Measurements from ENCODE around the gene RAB38. TPM values are rescaled to one million over a fixed set of nuclear protein-coding genes. Genes with fewer than 3 reads are reported as not detected.

The RAB38 gene
- total RNA-seq, 1 experiment from 2014 or later: 77.7 TPM

DNA sequence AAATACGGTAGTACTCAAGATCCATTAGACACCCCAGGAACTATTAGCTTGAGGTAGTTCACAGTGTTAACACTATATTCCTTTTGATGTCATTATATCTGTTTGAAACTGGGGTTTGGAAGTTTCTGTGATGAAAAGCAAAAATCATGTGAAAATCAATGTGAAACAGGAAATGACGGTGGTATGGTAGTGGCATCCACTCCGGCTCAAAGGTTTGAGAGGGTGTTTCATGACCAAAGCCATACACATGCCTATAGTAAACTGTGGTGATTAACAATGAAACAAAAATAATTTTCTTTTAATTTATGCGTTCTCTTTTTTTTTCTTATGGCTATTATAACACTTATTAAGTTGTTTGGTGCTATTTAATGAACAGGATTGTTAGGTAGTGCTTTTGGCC, 10.9 kb downstream of the RAB38 start:
- intact Hi-C loops (cut with micrococcal nuclease): no loop called here
- DNase-seq (ENCODE audit: unreplicated experiment): no peak
- H3K36me3 Mint-ChIP-seq (ENCODE audit: insufficient read depth, unreplicated experiment): peaks cover 16% of the 10 kb centered on the region
- no peak overlapping the region for H3K4me3 Mint-ChIP-seq (ENCODE audit: unreplicated experiment)
- TF ChIP-seq, protein P1, sequence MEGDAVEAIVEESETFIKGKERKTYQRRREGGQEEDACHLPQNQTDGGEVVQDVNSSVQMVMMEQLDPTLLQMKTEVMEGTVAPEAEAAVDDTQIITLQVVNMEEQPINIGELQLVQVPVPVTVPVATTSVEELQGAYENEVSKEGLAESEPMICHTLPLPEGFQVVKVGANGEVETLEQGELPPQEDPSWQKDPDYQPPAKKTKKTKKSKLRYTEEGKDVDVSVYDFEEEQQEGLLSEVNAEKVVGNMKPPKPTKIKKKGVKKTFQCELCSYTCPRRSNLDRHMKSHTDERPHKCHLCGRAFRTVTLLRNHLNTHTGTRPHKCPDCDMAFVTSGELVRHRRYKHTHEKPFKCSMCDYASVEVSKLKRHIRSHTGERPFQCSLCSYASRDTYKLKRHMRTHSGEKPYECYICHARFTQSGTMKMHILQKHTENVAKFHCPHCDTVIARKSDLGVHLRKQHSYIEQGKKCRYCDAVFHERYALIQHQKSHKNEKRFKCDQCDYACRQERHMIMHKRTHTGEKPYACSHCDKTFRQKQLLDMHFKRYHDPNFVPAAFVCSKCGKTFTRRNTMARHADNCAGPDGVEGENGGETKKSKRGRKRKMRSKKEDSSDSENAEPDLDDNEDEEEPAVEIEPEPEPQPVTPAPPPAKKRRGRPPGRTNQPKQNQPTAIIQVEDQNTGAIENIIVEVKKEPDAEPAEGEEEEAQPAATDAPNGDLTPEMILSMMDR (IDR thresholded peaks at IDR 0.05; ENCODE audit: unreplicated experiment): no peak
- H3K9me3 Mint-ChIP-seq (ENCODE audit: unreplicated experiment): peaks cover 15% of the 10 kb centered on the region
- peaks cover 28% of the 10 kb centered on the region for H3K4me1 Mint-ChIP-seq (ENCODE audit: insufficient read depth, unreplicated experiment)
- POLR2A ChIA-PET: no interaction called here
- no peak overlapping the region for H3K27ac Mint-ChIP-seq (ENCODE audit: low read depth, unreplicated experiment)
- H3K27me3 Mint-ChIP-seq (ENCODE audit: insufficient read depth, unreplicated experiment): no peaks in the 10 kb centered on the region
- no TSS peak for BruUV-seq (replicated peaks)
- CTCF ChIA-PET: interaction anchor here (0.6 to 2.0 kb wide), 6 partner anchors 11 to 344 kb away, joined by 3 to 5 read pairs (median 4); partner anchors contain the start of gene RAB38

DNA sequence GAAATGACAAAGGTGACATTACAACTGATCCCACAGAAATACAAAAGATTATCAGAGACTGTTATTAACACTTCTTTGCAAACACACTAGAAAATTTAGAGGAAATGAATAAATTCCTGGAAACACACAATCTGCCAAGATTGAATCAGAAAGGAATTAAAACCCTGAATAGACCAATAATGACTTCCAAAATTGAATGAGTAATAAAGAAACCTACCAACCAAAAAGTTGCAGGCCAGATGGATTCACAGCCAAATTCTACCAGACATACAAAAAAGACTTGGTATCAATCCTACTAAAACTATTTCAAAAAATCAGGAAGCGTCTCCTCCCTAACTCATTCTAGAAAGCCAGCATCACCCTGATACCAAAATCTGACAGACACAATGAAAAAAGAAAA, 17.2 kb downstream of the RAB38 start:
- TF ChIP-seq, protein P1 (IDR thresholded peaks at IDR 0.05; ENCODE audit: unreplicated experiment): no peak
- H3K9me3 Mint-ChIP-seq (ENCODE audit: unreplicated experiment): peaks cover 21% of the 10 kb centered on the region
- peaks cover 6% of the 10 kb centered on the region for H3K36me3 Mint-ChIP-seq (ENCODE audit: insufficient read depth, unreplicated experiment)
- H3K27me3 Mint-ChIP-seq (ENCODE audit: insufficient read depth, unreplicated experiment): no peaks in the 10 kb centered on the region
- intact Hi-C loops (cut with micrococcal nuclease): no loop called here
- DNase-seq (ENCODE audit: unreplicated experiment): no peak
- CTCF ChIA-PET: interaction anchor here (0.6 to 1.5 kb wide), 3 partner anchors 12 to 113 kb away, joined by 3 to 4 read pairs (median 3); no protein-coding TSS in a partner anchor
- H3K27ac Mint-ChIP-seq (ENCODE audit: low read depth, unreplicated experiment): peak overlapping the region; percentile 84
- H3K4me3 Mint-ChIP-seq (ENCODE audit: unreplicated experiment): no peak overlapping the region
- H3K4me1 Mint-ChIP-seq (ENCODE audit: insufficient read depth, unreplicated experiment): peaks cover 35% of the 10 kb centered on the region
- BruUV-seq (replicated peaks): no TSS peak
- POLR2A ChIA-PET: interaction anchor here (0.7 to 1.0 kb wide), 3 partner anchors 12 to 16 kb away, joined by 3 read pairs; no protein-coding TSS in a partner anchor

DNA sequence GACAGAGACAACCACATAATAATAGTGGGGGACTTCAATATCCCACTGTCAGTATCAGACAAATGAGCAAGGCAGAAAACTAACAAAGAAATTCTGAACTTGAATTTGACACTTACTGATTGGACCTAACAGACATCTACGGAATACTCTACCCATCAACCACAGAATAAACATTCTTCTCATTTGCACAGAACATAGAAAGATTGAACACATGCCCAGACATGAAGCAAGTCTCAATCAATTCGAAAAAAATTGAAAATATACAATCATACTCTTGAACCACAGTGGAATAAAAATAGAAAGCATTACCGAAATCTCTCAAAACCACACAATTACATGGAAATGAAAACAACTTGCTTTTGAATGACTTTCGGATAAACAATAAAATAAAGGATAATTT, 17.9 kb downstream of the RAB38 start:
- peak overlapping the region; percentile 3 for H3K4me3 Mint-ChIP-seq (ENCODE audit: unreplicated experiment)
- POLR2A ChIA-PET: interaction anchor here (1.4 kb wide), 1 partner anchor 16 kb away, joined by 4 read pairs; no protein-coding TSS in a partner anchor
- H3K4me1 Mint-ChIP-seq (ENCODE audit: insufficient read depth, unreplicated experiment): peaks cover 39% of the 10 kb centered on the region
- H3K36me3 Mint-ChIP-seq (ENCODE audit: insufficient read depth, unreplicated experiment): peaks cover 6% of the 10 kb centered on the region
- CTCF ChIA-PET: interaction anchor here (1.5 kb wide), 1 partner anchor 13 kb away, joined by 3 read pairs; no protein-coding TSS in a partner anchor
- DNase-seq (ENCODE audit: unreplicated experiment): no peak
- TF ChIP-seq, protein P1 (IDR thresholded peaks at IDR 0.05; ENCODE audit: unreplicated experiment): no peak
- no TSS peak for BruUV-seq (replicated peaks)
- intact Hi-C loops (cut with micrococcal nuclease): no loop called here
- H3K27me3 Mint-ChIP-seq (ENCODE audit: insufficient read depth, unreplicated experiment): no peaks in the 10 kb centered on the region
- H3K27ac Mint-ChIP-seq (ENCODE audit: low read depth, unreplicated experiment): peak overlapping the region; percentile 84
- peaks cover 16% of the 10 kb centered on the region for H3K9me3 Mint-ChIP-seq (ENCODE audit: unreplicated experiment)

DNA sequence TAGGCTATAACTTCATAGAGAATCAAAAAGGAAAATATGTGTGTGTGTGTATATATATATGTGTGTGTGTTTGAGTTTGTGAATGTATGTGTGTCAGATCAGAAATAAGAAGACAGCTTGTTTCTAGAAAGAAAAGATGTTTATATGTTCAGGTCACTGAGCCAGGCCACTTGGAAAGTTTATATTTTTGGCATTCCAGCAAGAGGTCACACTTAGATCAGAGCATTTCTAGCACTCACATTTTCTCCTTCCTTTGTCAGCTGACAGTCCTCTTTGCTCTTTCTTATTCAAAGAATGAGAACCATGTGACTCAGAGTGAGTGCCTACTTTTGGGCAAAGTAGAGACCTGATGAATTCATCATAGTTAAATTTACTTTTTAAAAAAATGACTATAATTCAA, 22.9 kb downstream of the RAB38 start:
- no peak overlapping the region for H3K4me3 Mint-ChIP-seq (ENCODE audit: unreplicated experiment)
- intact Hi-C loops (cut with micrococcal nuclease): no loop called here
- ChIA-PET POLR2A (interaction anchor here (1.0 to 3.5 kb wide), 5 partner anchors 9 to 27 kb away, joined by 3 to 14 read pairs (median 4); partner anchors contain the start of gene RAB38), CTCF (interaction anchor here (0.5 kb wide), 1 partner anchor 138 kb away, joined by 3 read pairs; no protein-coding TSS in a partner anchor)
- no peak for DNase-seq (ENCODE audit: unreplicated experiment)
- no TSS peak for BruUV-seq (replicated peaks)
- no peaks in the 10 kb centered on the region for H3K27me3 Mint-ChIP-seq (ENCODE audit: insufficient read depth, unreplicated experiment)
- peaks cover 29% of the 10 kb centered on the region for H3K36me3 Mint-ChIP-seq (ENCODE audit: insufficient read depth, unreplicated experiment)
- TF ChIP-seq, protein P1 (IDR thresholded peaks at IDR 0.05; ENCODE audit: unreplicated experiment): no peak
- no peak overlapping the region for H3K27ac Mint-ChIP-seq (ENCODE audit: low read depth, unreplicated experiment)
- peaks cover 7% of the 10 kb centered on the region for H3K9me3 Mint-ChIP-seq (ENCODE audit: unreplicated experiment)
- H3K4me1 Mint-ChIP-seq (ENCODE audit: insufficient read depth, unreplicated experiment): peaks cover 23% of the 10 kb centered on the region

Measured in MCF 10A (cell line).